Gastrocnemius medialis (tissue), 4 donors: ENCODE data around the gene MYRF. TPM values are rescaled to one million over a fixed set of nuclear protein-coding genes. Genes with fewer than 3 reads are reported as not detected.

ENCODE experiments used
- ATAC-seq, 2 donors: fragments of 150-250 bp; one replicate each; pipeline ENCODE4 v1.9.1; 2016
- DNase-seq, 2 donors: peaks; one replicate each; pipeline ENCODE4 v3.0.0-alpha.2; 2019
- H3K27ac ChIP-seq, 4 donors: fragments of 200-600 bp; sonication (generic); 1 replicate in 1 of 4; 2 replicates in 3 of 4; pipeline ENCODE4 v1.5.1; 2016 to 2018; ENCODE audit warnings: mild to moderate bottlenecking in 2 of 4, moderate library complexity in 1 of 4
- H3K27me3 ChIP-seq, 3 donors: fragments of 200-600 bp; sonication (generic) in 2 of 3; 1 replicate in 1 of 3; 2 replicates in 2 of 3; pipeline versions ENCODE4 v1.5.1 to v1.6.0; 2016 to 2019; ENCODE audit warnings: mild to moderate bottlenecking in 1 of 3, moderate library complexity in 1 of 3
- H3K36me3 ChIP-seq, 2 donors: fragments of 200-600 bp; sonication (generic) in 1 of 2; one replicate each; pipeline ENCODE4 v1.5.1; 2017 to 2018
- H3K4me1 ChIP-seq, 2 donors: fragments of 200-600 bp; sonication (generic) in 1 of 2; one replicate each; pipeline ENCODE4 v1.5.1; 2016 to 2017; ENCODE audit warnings: mild to moderate bottlenecking in 2 of 2
- H3K4me3 ChIP-seq, 4 donors: fragments of 200-600 bp; sonication (generic) in 3 of 4; 1 replicate in 1 of 4; 2 replicates in 3 of 4; pipeline ENCODE4 v1.5.1; 2016 to 2019; ENCODE audit warnings: mild to moderate bottlenecking in 2 of 4
- H3K9me3 ChIP-seq, 3 donors: fragments of 200-600 bp; sonication (generic) in 2 of 3; 1 replicate in 1 of 3; 2 replicates in 2 of 3; pipeline ENCODE4 v1.5.1; 2016 to 2019
- POLR2A ChIP-seq, 2 donors: fragments of 450-650 bp; IDR thresholded peaks; one replicate each; pipeline ENCODE4 v1.6.1; 2017; ENCODE audit warnings: antibody characterized with exemption in 2 of 2, mild to moderate bottlenecking in 2 of 2, moderate library complexity in 2 of 2
- in situ Hi-C, 4 donors: fragments of 200-750 bp; cut with MboI; loops; one replicate each; pipeline versions ENCODE4 v1.15.0 to v1.8.0; 2017; ENCODE audit warnings: low sequenced_read_pairs in 4 of 4
- intact Hi-C: fragments of 100-400 bp; cut with DNase I; formaldehyde crosslinking; loops from one replicate; pipeline ENCODE4 v1.15.1; 2023; ENCODE audit warnings: low total_unique reads
- total RNA-seq, 4 donors: library from RNA; depleted of rRNA; stranded (reverse); fragments of >200 nt; gene quantifications; one replicate each; pipeline versions ENCODE4 v1.1.0 to v1.2.3, GENCODE V29; 2016
- TF ChIP-seq, protein P1 (sequence below), 5 experiments: fragments of 450-650 bp in 3 of 5; fragments of 200-600 bp in 2 of 5; sonication (generic) in 2 of 5; IDR thresholded peaks in 4 of 5; conservative IDR thresholded peaks in 1 of 5; 1 replicate in 4 of 5; 2 replicates in 1 of 5; pipeline ENCODE4 v1.5.1; 2016 to 2019; ENCODE audit warnings: antibody characterized with exemption in 5 of 5, mild to moderate bottlenecking in 3 of 5, moderate library complexity in 3 of 5

MYRF gene
- total RNA-seq, 4 donors from 2014 or later: 0.07 TPM; not detected in 3

DNA sequence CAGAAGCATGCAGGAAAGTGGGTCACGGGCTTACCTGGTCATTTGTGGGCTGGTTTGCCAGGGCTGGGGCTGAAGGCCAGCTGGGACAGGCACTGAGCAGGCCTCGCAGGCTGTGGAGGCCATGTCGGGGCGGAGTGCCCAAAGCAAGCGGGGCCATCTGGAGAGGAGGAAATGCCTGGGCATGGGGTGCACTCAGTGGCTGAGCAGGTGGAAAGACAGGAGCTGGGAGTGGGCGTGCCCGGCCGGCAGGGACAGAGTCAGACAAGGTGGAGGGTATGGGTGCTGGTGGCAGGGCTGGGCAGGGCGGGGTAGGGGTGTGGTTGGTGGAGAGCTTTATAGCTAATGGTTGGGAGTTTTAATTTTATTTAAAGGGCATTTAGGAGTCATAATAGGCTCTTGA is 44.9 kb upstream of the MYRF start:
- intact Hi-C loops: no loop called here
- DNase-seq (no peak), ATAC-seq (no peak)
- Histone ChIP-seq H3K36me3 (no peaks in the 10 kb centered on the region), H3K4me1 (peaks cover 11 to 23% of the 10 kb centered on the region in 2 donors), H3K27me3 (no peaks in the 10 kb centered on the region), H3K27ac (no peak overlapping the region), H3K9me3 (no peaks in the 10 kb centered on the region), H3K4me3 (no peak overlapping the region)
- TF ChIP-seq POLR2A (IDR thresholded peaks at IDR 0.05): no peak
- TF ChIP-seq, protein P1, sequence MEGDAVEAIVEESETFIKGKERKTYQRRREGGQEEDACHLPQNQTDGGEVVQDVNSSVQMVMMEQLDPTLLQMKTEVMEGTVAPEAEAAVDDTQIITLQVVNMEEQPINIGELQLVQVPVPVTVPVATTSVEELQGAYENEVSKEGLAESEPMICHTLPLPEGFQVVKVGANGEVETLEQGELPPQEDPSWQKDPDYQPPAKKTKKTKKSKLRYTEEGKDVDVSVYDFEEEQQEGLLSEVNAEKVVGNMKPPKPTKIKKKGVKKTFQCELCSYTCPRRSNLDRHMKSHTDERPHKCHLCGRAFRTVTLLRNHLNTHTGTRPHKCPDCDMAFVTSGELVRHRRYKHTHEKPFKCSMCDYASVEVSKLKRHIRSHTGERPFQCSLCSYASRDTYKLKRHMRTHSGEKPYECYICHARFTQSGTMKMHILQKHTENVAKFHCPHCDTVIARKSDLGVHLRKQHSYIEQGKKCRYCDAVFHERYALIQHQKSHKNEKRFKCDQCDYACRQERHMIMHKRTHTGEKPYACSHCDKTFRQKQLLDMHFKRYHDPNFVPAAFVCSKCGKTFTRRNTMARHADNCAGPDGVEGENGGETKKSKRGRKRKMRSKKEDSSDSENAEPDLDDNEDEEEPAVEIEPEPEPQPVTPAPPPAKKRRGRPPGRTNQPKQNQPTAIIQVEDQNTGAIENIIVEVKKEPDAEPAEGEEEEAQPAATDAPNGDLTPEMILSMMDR (IDR thresholded peaks at IDR 0.05 in 4 of 5, conservative IDR thresholded peaks at IDR 0.05 in 1 of 5): no peak
- in situ Hi-C loops: no loop called here

- H3K4me3 ChIP-seq: no peak overlapping the region
- H3K4me1 ChIP-seq: peaks cover 11 to 23% of the 10 kb centered on the region in 2 donors
- in situ Hi-C loops: no loop called here
- intact Hi-C loops: no loop called here
- ATAC-seq: peak; percentile 46 to 61
- DNase-seq: no peak
- TF ChIP-seq, protein P1 (IDR thresholded peaks at IDR 0.05 in 4 of 5, conservative IDR thresholded peaks at IDR 0.05 in 1 of 5): no peak
- no peak for TF ChIP-seq POLR2A (IDR thresholded peaks at IDR 0.05)
- H3K27me3 ChIP-seq: no peaks in the 10 kb centered on the region
- no peaks in the 10 kb centered on the region for H3K36me3 ChIP-seq
- H3K27ac ChIP-seq: peak overlapping the region in 3 of 4 donors; percentile 18 to 65 (median 61)
- H3K9me3 ChIP-seq: no peaks in the 10 kb centered on the region
These were observed 43.3 kb upstream of the MYRF start for GRCh38 chr11:61709110-61709509.

DNA sequence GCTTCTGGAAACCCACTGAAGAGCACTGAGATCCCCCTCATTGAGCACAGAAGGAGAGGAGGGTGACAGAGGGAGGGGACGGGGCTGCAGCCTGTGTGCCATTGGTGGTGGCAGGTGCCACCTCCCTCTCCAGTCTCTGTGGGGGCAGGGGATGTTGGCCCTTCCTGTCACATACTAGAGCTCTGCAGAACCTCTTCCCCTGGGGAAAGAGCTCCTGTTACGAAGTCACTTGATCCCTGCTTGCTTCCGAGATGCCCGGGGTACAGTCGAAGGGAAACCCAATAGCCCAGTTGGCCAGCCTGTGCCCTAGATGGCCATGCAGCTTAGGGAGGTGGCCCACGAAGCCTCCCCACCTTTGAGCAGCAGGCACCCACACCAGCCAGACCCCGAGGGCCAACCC is 42.9 kb upstream of the MYRF start:
- Histone ChIP-seq H3K4me3 (no peak overlapping the region), H3K27ac (peak overlapping the region in 2 of 4 donors; percentile 61 to 65), H3K9me3 (no peaks in the 10 kb centered on the region), H3K4me1 (peaks cover 11 to 23% of the 10 kb centered on the region in 2 donors), H3K36me3 (no peaks in the 10 kb centered on the region), H3K27me3 (no peaks in the 10 kb centered on the region)
- in situ Hi-C loops (no loop called here), intact Hi-C loops (no loop called here)
- DNase-seq (peak; percentile 47 to 61), ATAC-seq (peak; percentile 75 to 84)
- no peak for TF ChIP-seq POLR2A (IDR thresholded peaks at IDR 0.05)
- TF ChIP-seq, protein P1 (IDR thresholded peaks at IDR 0.05 in 4 of 5, conservative IDR thresholded peaks at IDR 0.05 in 1 of 5): no peak

DNA sequence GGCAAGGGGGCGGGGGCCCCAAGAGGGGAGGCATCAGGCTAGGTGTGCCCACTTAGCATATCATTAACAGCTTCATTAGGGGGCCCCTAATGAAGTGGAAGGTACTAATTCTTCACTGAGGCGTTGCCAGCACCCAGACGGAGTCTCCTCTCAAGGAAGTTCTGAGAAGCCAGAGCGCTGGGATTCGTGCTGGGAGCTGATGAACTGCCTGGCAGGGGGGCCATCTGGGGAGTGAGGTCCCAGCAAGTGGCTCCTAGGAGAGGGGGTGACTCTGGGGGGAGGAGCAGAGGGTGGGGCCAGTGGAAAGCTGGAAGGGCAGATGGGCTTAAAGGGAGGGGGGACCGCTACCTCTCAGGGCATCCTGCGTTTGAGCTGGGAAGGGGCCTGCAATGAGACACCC is 42.4 kb upstream of the MYRF start:
- Histone ChIP-seq H3K27me3 (no peaks in the 10 kb centered on the region), H3K36me3 (no peaks in the 10 kb centered on the region), H3K4me1 (peaks cover 11 to 23% of the 10 kb centered on the region in 2 donors), H3K9me3 (no peaks in the 10 kb centered on the region), H3K4me3 (no peak overlapping the region), H3K27ac (peak overlapping the region in 2 of 4 donors; percentile 59 to 65)
- DNase-seq: no peak
- no peak for ATAC-seq
- in situ Hi-C loops: no loop called here
- TF ChIP-seq, protein P1 (IDR thresholded peaks at IDR 0.05 in 4 of 5, conservative IDR thresholded peaks at IDR 0.05 in 1 of 5): no peak
- no peak for TF ChIP-seq POLR2A (IDR thresholded peaks at IDR 0.05)
- intact Hi-C loops: no loop called here

GRCh38 chr11:61711037-61711436 is 41.4 kb upstream of the MYRF start:
- no peaks in the 10 kb centered on the region for H3K27me3 ChIP-seq
- peaks cover 11 to 23% of the 10 kb centered on the region in 2 donors for H3K4me1 ChIP-seq
- TF ChIP-seq, protein P1 (IDR thresholded peaks at IDR 0.05 in 4 of 5, conservative IDR thresholded peaks at IDR 0.05 in 1 of 5): no peak
- no peak for TF ChIP-seq POLR2A (IDR thresholded peaks at IDR 0.05)
- no peak overlapping the region for H3K4me3 ChIP-seq
- in situ Hi-C loops (no loop called here), intact Hi-C loops (no loop called here)
- H3K36me3 ChIP-seq: no peaks in the 10 kb centered on the region
- ATAC-seq (no peak), DNase-seq (no peak)
- H3K9me3 ChIP-seq: no peaks in the 10 kb centered on the region
- H3K27ac ChIP-seq: peak overlapping the region in 1 of 4 donors; percentile 13
